H9 (cell line): ENCODE measurements around the gene SYT9. TPM values are rescaled to one million over a fixed set of nuclear protein-coding genes. Genes with fewer than 3 reads are reported as not detected.

Source experiments
- DNase-seq: peaks from one replicate; pipeline ENCODE4 v3.0.0-alpha.2; 2017
- H2AFZ ChIP-seq: one replicate; pipeline ENCODE4 v1.6.1; 2013; ENCODE audit warnings: mild to moderate bottlenecking, low read length, control low read depth, moderate library complexity
- H2AK5ac ChIP-seq: 2 replicates; pipeline ENCODE4 v1.6.1; 2013; ENCODE audit warnings: low read length, control low read depth, mixed read lengths; ENCODE audit not compliant: insufficient read length
- H2BK120ac ChIP-seq: one replicate; pipeline ENCODE4 v1.6.1; 2013; ENCODE audit warnings: low read depth, mild to moderate bottlenecking, low read length, control low read depth, inconsistent platforms; ENCODE audit not compliant: poor library complexity, severe bottlenecking
- H2BK12ac ChIP-seq: 2 replicates; pipeline ENCODE4 v1.6.1; 2013; ENCODE audit warnings: low read length, control low read depth, mixed read lengths, low read depth; ENCODE audit not compliant: insufficient read length
- H2BK15ac ChIP-seq: 2 replicates; pipeline ENCODE4 v1.6.1; 2013; ENCODE audit warnings: low read depth, low read length, control low read depth
- H2BK20ac ChIP-seq: one replicate; pipeline ENCODE4 v1.6.1; 2013; ENCODE audit warnings: low read depth, mild to moderate bottlenecking, low read length, control low read depth, inconsistent platforms; ENCODE audit not compliant: poor library complexity, severe bottlenecking
- H2BK5ac ChIP-seq: 2 replicates; pipeline ENCODE4 v1.6.1; 2013; ENCODE audit warnings: low read length, control low read depth, mixed read lengths; ENCODE audit not compliant: insufficient read length
- H3K14ac ChIP-seq: 2 replicates; pipeline ENCODE4 v1.6.1; 2013; ENCODE audit warnings: low read length, control low read depth; ENCODE audit not compliant: insufficient read depth
- H3K18ac ChIP-seq: 2 replicates; pipeline ENCODE4 v1.6.1; 2013; ENCODE audit warnings: low read depth, mild to moderate bottlenecking, mixed read lengths, low read length, control low read depth; ENCODE audit not compliant: insufficient read length
- H3K23ac ChIP-seq: 2 replicates; pipeline ENCODE4 v1.6.1; 2013; ENCODE audit warnings: low read length, control low read depth, mixed read lengths, low read depth; ENCODE audit not compliant: insufficient read length
- H3K23me2 ChIP-seq: 2 replicates; pipeline ENCODE4 v1.6.1; 2013; ENCODE audit warnings: low read depth, mild to moderate bottlenecking, mixed read lengths, low read length, control low read depth; ENCODE audit not compliant: insufficient read length, poor library complexity, severe bottlenecking
- H3K27ac ChIP-seq: 2 replicates; pipeline ENCODE4 v1.5.1; 2013; ENCODE audit warnings: low read length, control low read depth, mixed read lengths, low read depth; ENCODE audit not compliant: insufficient read length
- H3K27me3 ChIP-seq: 2 replicates; pipeline ENCODE4 v1.6.1; 2013; ENCODE audit warnings: low read length, control low read depth, inconsistent platforms; ENCODE audit not compliant: insufficient read depth
- H3K4ac ChIP-seq: 2 replicates; pipeline ENCODE4 v1.6.1; 2013; ENCODE audit warnings: low read depth, mild to moderate bottlenecking, control low read depth, inconsistent platforms, low read length, moderate library complexity
- H3K4me1 ChIP-seq: 2 replicates; pipeline ENCODE4 v1.6.1; 2013; ENCODE audit warnings: low read length, control low read depth, inconsistent platforms; ENCODE audit not compliant: insufficient read depth
- H3K4me2 ChIP-seq: 2 replicates; pipeline ENCODE4 v1.6.1; 2013; ENCODE audit warnings: low read length, control low read depth, mixed read lengths; ENCODE audit not compliant: insufficient read length, insufficient read depth
- H3K56ac ChIP-seq: 2 replicates; pipeline ENCODE4 v1.6.1; 2013; ENCODE audit warnings: low read depth, mild to moderate bottlenecking, mixed read lengths, low read length, control low read depth; ENCODE audit not compliant: insufficient read length
- H3K79me1 ChIP-seq: 2 replicates; pipeline ENCODE4 v1.6.1; 2013; ENCODE audit warnings: low read depth, mild to moderate bottlenecking, moderate library complexity, low read length, control low read depth, inconsistent platforms; ENCODE audit not compliant: insufficient read depth, poor library complexity, severe bottlenecking
- H3K79me2 ChIP-seq: 2 replicates; pipeline ENCODE4 v1.6.1; 2013; ENCODE audit warnings: low read length, control low read depth, inconsistent platforms; ENCODE audit not compliant: insufficient read depth
- H3K9ac ChIP-seq: 2 replicates; pipeline ENCODE4 v1.6.1; 2013; ENCODE audit warnings: low read length, control low read depth, mixed read lengths; ENCODE audit not compliant: insufficient read length; ENCODE audit errors: extremely low read depth
- H3K9me3 ChIP-seq: one replicate; pipeline ENCODE4 v1.6.1; 2013; ENCODE audit warnings: low read depth, low read length, inconsistent platforms; ENCODE audit not compliant: control insufficient read depth
- H3T11ph ChIP-seq: one replicate; pipeline ENCODE4 v1.6.1; 2013; ENCODE audit warnings: mild to moderate bottlenecking, low read length, control low read depth, inconsistent platforms
- H4K20me1 ChIP-seq: one replicate; pipeline ENCODE4 v1.6.1; 2013; ENCODE audit not compliant: control insufficient read depth, insufficient read length, insufficient read depth
- H4K5ac ChIP-seq: 2 replicates; pipeline ENCODE4 v1.6.1; 2013; ENCODE audit warnings: low read depth, mild to moderate bottlenecking, mixed read lengths, low read length, control low read depth; ENCODE audit not compliant: insufficient read length
- H4K8ac ChIP-seq: replicated peaks from 2 replicates; pipeline ENCODE4 v1.6.1; 2013; ENCODE audit warnings: low read length, control low read depth, mixed read lengths, low read depth; ENCODE audit not compliant: insufficient read length
- H4K91ac ChIP-seq: 2 replicates; pipeline ENCODE4 v1.6.1; 2013; ENCODE audit warnings: low read depth, mild to moderate bottlenecking, moderate library complexity, mixed read lengths, low read length, control low read depth; ENCODE audit not compliant: insufficient read length
- H3K27ac Mint-ChIP-seq, 3 experiments: 2 replicates in 2 of 3; 3 replicates in 1 of 3; pipeline ENCODE4 v1.8.0; 2020 to 2021; ENCODE audit warnings: mixed read lengths in 3 of 3, mild to moderate bottlenecking in 1 of 3, moderate library complexity in 1 of 3
- H3K27me3 Mint-ChIP-seq: 2 replicates; pipeline ENCODE4 v1.8.0; 2021; ENCODE audit warnings: low read depth, mild to moderate bottlenecking, moderate library complexity, mixed read lengths
- H3K36me3 Mint-ChIP-seq, 3 experiments: 2 replicates in 2 of 3; 3 replicates in 1 of 3; pipeline ENCODE4 v1.8.0; 2020 to 2021; ENCODE audit warnings: low read depth in 3 of 3, mixed read lengths in 3 of 3; ENCODE audit not compliant: insufficient read depth in 1 of 3
- H3K4me1 Mint-ChIP-seq, 2 experiments: 2 replicates each; pipeline ENCODE4 v1.8.0; 2020; ENCODE audit warnings: mixed read lengths in 2 of 2
- H3K4me3 Mint-ChIP-seq, 2 experiments: 2 replicates in 1 of 2; 3 replicates in 1 of 2; pipeline ENCODE4 v1.8.0; 2020 to 2021; ENCODE audit warnings: mild to moderate bottlenecking in 2 of 2, mixed read lengths in 2 of 2, moderate library complexity in 1 of 2
- H3K9me3 Mint-ChIP-seq, 2 experiments: 2 replicates in 1 of 2; 3 replicates in 1 of 2; pipeline ENCODE4 v1.8.0; 2020; ENCODE audit warnings: mild to moderate bottlenecking in 2 of 2, mixed read lengths in 2 of 2, moderate library complexity in 1 of 2
- WGBS: extraction: QIAGEN DNeasy Blood & Tissue Kit; methylation state at CpG from one replicate; pipeline ENCODE4 v1.1.7; 2013; ENCODE audit warnings: missing lambda C conversion rate, low lambda C conversion rate, mixed read lengths; ENCODE audit not compliant: insufficient read length; ENCODE audit errors: extremely low coverage; 5-methylcytosine and 5-hydroxymethylcytosine counted together
- total RNA-seq: library from RNA; stranded (reverse); gene quantifications from 2 replicates; pipeline ENCODE4 v1.2.1, GENCODE V29; 2021
- TF ChIP-seq, protein P1 (sequence below): fragments of 200-600 bp; sonication (generic); conservative IDR thresholded peaks from 3 replicates; pipeline ENCODE4 v1.8.0; 2021; ENCODE audit warnings: antibody characterized with exemption, mild to moderate bottlenecking

Gene SYT9
- total RNA-seq, 1 experiment from 2014 or later = 0.63 TPM

DNA sequence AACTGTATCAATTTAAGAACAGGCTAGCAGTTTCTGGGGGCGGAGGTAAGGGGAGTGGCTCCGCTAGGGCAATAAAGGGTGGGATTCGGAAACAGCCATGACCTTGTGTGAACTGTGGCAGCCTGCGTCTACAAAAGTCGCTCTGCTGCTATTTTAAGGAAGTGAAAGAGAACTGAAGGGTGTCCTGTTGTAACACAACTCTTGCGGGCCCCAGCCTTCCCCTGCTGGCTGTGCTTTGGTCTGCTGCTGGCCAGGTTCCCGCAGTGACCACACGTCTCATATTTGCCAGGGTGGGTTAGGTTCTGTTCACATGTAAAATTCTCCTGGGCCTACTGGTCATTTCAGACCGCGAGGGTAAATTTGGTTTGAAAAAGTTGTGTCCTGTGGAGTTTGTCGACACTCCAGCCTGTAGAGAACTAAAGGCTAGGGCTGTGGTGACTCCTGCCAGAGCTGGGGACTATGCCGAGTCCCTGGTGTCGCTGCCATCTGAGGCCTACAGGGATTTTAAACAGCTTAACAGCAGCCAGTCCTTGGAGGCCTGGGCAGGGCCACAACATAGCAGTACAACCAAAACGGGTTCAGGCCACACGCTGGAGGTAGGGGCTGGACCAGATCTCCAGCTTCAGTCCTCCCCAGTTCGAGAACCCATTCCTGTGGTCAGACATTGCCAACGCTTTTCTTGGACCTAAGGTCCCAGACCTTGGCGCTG lies 261.0 kb downstream of the SYT9 start:
- no peak overlapping the region for H3K9ac ChIP-seq

More for the DNA sequence above, 261.0 kb downstream of the SYT9 start:
- no CpG with 5 or more reads among the region's 18 CpGs for WGBS
- TF ChIP-seq, protein P1, sequence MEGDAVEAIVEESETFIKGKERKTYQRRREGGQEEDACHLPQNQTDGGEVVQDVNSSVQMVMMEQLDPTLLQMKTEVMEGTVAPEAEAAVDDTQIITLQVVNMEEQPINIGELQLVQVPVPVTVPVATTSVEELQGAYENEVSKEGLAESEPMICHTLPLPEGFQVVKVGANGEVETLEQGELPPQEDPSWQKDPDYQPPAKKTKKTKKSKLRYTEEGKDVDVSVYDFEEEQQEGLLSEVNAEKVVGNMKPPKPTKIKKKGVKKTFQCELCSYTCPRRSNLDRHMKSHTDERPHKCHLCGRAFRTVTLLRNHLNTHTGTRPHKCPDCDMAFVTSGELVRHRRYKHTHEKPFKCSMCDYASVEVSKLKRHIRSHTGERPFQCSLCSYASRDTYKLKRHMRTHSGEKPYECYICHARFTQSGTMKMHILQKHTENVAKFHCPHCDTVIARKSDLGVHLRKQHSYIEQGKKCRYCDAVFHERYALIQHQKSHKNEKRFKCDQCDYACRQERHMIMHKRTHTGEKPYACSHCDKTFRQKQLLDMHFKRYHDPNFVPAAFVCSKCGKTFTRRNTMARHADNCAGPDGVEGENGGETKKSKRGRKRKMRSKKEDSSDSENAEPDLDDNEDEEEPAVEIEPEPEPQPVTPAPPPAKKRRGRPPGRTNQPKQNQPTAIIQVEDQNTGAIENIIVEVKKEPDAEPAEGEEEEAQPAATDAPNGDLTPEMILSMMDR = no peak
- Histone ChIP-seq H3K14ac (no peak overlapping the region), H3K18ac (no peak overlapping the region), H4K8ac (no peak overlapping the region), H2AK5ac (no peak overlapping the region), H3K4me1 (no peaks in the 10 kb centered on the region), H3K27ac (no peak overlapping the region), H4K20me1 (no peaks in the 10 kb centered on the region), H2BK15ac (no peak overlapping the region), H3T11ph (no peak overlapping the region), H2BK20ac (no peak overlapping the region), H2BK5ac (no peak overlapping the region), H3K4me2 (peak overlapping the region; percentile 71), H3K4ac (no peak overlapping the region), H3K9me3 (no peaks in the 10 kb centered on the region), H3K79me2 (no peaks in the 10 kb centered on the region), H3K23ac (no peak overlapping the region), H2AFZ (peak overlapping the region; percentile 49), H3K27me3 (peaks cover 3% of the 10 kb centered on the region; the same call in 1 of the 2 replicates), H4K5ac (no peak overlapping the region), H3K79me1 (no peaks in the 10 kb centered on the region), H3K56ac (no peak overlapping the region), H2BK12ac (no peak overlapping the region), H4K91ac (no peak overlapping the region), H2BK120ac (no peak overlapping the region), H3K23me2 (peaks cover 14% of the 10 kb centered on the region)
- DNase-seq = no peak
- no peaks in the 10 kb centered on the region for H3K9me3 Mint-ChIP-seq
- peaks cover 26 to 29% of the 10 kb centered on the region in 2 experiments for H3K4me1 Mint-ChIP-seq
- H3K27me3 Mint-ChIP-seq = peaks cover 34% of the 10 kb centered on the region
- no peak overlapping the region for H3K27ac Mint-ChIP-seq
- H3K4me3 Mint-ChIP-seq = peak overlapping the region; percentile 78 to 87
- peaks cover 0 to 3% (median 0%) of the 10 kb centered on the region in 3 experiments; a peak in 1 of 7 replicates for H3K36me3 Mint-ChIP-seq
